Measurements from ENCODE around the gene PREB.

- TF ChIP-seq CTCF (IDR thresholded peaks at IDR 0.05; ENCODE audit: insufficient read depth, low read length, poor library complexity, severe bottlenecking), result no peak
- no peak for TF ChIP-seq EZH2phosphoT487 (conservative IDR thresholded peaks at IDR 0.05; ENCODE audit: low read length)
Measured at GRCh38 chr2:27152102-27152795, 17.8 kb upstream of the PREB start.
